SK-N-SH (cell line): Measurements from ENCODE around the gene PUSL1. TPM values are rescaled to one million over a fixed set of nuclear protein-coding genes. Genes with fewer than 3 reads are reported as not detected.

Source experiments
- CTCF ChIA-PET: fragments of 300-600, 350-600 bp; formaldehyde crosslinking; extraction: SDS; loops from one replicate; lab custom pipeline; 2021; lab: Yijun Ruan, JAX
- POLR2A ChIA-PET: fragments of 350-600 bp; sonication (Branson Sonifier 250); formaldehyde crosslinking; extraction: SDS; loops from one replicate; lab custom pipeline; 2020; ENCODE audit warnings: antibody characterized with exemption, inconsistent platforms; lab: Yijun Ruan, JAX
- DNase-seq: peaks from one replicate; pipeline ENCODE4 v3.0.0; 2012
- H2AFZ ChIP-seq: fragments of 200-600 bp; sonication (generic); 2 replicates; pipeline ENCODE4 v1.8.1; 2016; ENCODE audit warnings: antibody characterized with exemption, mild to moderate bottlenecking, low read depth
- H3F3A ChIP-seq: fragments of 200-600 bp; sonication (generic); replicated peaks from 2 replicates; pipeline ENCODE3; 2016; ENCODE audit warnings: antibody characterized with exemption, mild to moderate bottlenecking; ENCODE audit not compliant: insufficient read depth
- H3K27ac ChIP-seq, 2 experiments: fragments of 200-500 bp in 1 of 2; fragments of 200-600 bp in 1 of 2; sonication (Bioruptor generic) in 1 of 2; sonication (generic), shearing (Covaris generic) in 1 of 2; 2 replicates each; pipeline versions ENCODE4 v1.5.1 to v1.6.1; 2014 to 2016; ENCODE audit warnings: low read depth in 2 of 2, inconsistent platforms in 1 of 2, low read length in 1 of 2, mild to moderate bottlenecking in 1 of 2, mixed read lengths in 1 of 2
- H3K27me3 ChIP-seq: fragments of 200-600 bp; sonication (generic), shearing (Covaris generic); 2 replicates; pipeline ENCODE4 v1.6.1; 2016; ENCODE audit warnings: mixed run types; ENCODE audit not compliant: insufficient read depth
- H3K36me3 ChIP-seq, 2 experiments: fragments of 200-500 bp in 1 of 2; fragments of 200-600 bp in 1 of 2; sonication (Bioruptor generic) in 1 of 2; sonication (generic) in 1 of 2; replicated peaks in 1 of 2; 2 replicates each; pipeline versions ENCODE3 to v1.5.1; 2014 to 2016; ENCODE audit warnings: low read length in 1 of 2, mild to moderate bottlenecking in 1 of 2; ENCODE audit not compliant: insufficient read depth in 2 of 2, control insufficient read depth in 1 of 2
- H3K4me1 ChIP-seq, 2 experiments: fragments of 200-500 bp in 1 of 2; fragments of 200-600 bp in 1 of 2; sonication (Bioruptor generic) in 1 of 2; sonication (generic), shearing (Covaris generic) in 1 of 2; 2 replicates each; pipeline versions ENCODE4 v1.5.1 to v1.6.1; 2014 to 2016; ENCODE audit warnings: low read depth in 1 of 2, low read length in 1 of 2, mixed run types in 1 of 2; ENCODE audit not compliant: insufficient read depth in 2 of 2, control insufficient read depth in 1 of 2
- H3K4me2 ChIP-seq: fragments of 200-600 bp; sonication (generic), shearing (Covaris generic); 2 replicates; pipeline ENCODE4 v1.6.1; 2017; ENCODE audit warnings: mixed run types
- H3K4me3 ChIP-seq, 2 experiments: fragments of 200-500 bp in 1 of 2; fragments of 200-600 bp in 1 of 2; sonication (Bioruptor generic) in 1 of 2; sonication (generic), shearing (Covaris generic) in 1 of 2; 2 replicates each; pipeline versions ENCODE4 v1.5.1 to v1.8.1; 2014 to 2016; ENCODE audit warnings: low read depth in 2 of 2, inconsistent platforms in 1 of 2, low read length in 1 of 2, mild to moderate bottlenecking in 1 of 2, mixed read lengths in 1 of 2, moderate library complexity in 1 of 2
- H3K79me2 ChIP-seq: fragments of 200-600 bp; sonication (generic); 2 replicates; pipeline ENCODE4 v1.8.1; 2017; ENCODE audit warnings: mild to moderate bottlenecking; ENCODE audit not compliant: insufficient read depth
- H3K9ac ChIP-seq: fragments of 200-600 bp; sonication (generic); 2 replicates; pipeline ENCODE4 v1.6.1; 2017; ENCODE audit warnings: mixed run types
- H3K9me2 ChIP-seq: fragments of 200-600 bp; sonication (generic); 2 replicates; pipeline ENCODE4 v1.6.1; 2017; ENCODE audit warnings: mixed run types
- H3K9me3 ChIP-seq: fragments of 200-600 bp; sonication (generic); 2 replicates; pipeline ENCODE4 v1.6.1; 2017; ENCODE audit warnings: mixed run types, mild to moderate bottlenecking, moderate library complexity
- H4K20me1 ChIP-seq: fragments of 200-600 bp; sonication (generic); 2 replicates; pipeline ENCODE4 v1.6.1; 2017; ENCODE audit warnings: mild to moderate bottlenecking, mixed run types; ENCODE audit not compliant: insufficient read depth
- CHD2 ChIP-seq: fragments of 150-350 bp; IDR thresholded peaks from 2 replicates; pipeline ENCODE4 v1.6.1; 2018; ENCODE audit warnings: low read length; ENCODE audit not compliant: partially characterized antibody
- EP300 ChIP-seq, 2 experiments: IDR thresholded peaks; 2 replicates each; pipeline versions ENCODE4 v1.4.0 to v1.6.1; 2012; ENCODE audit warnings: borderline replicate concordance in 1 of 2, low read depth in 1 of 2, low read length in 1 of 2
- EZH2phosphoT487 ChIP-seq: fragments of 200-600 bp; sonication (generic); IDR thresholded peaks from 2 replicates; pipeline ENCODE4 v1.6.1; 2017; ENCODE audit warnings: low read depth, mixed run types, mild to moderate bottlenecking, antibody characterized with exemption, moderate library complexity, borderline replicate concordance
- FOSL2 ChIP-seq: IDR thresholded peaks from 2 replicates; pipeline ENCODE4 v1.4.0; 2012; ENCODE audit warnings: low read depth, mild to moderate bottlenecking, moderate library complexity, borderline replicate concordance
- GABPA ChIP-seq: IDR thresholded peaks from 2 replicates; pipeline ENCODE4 v1.4.0; 2012; ENCODE audit warnings: low read depth, mild to moderate bottlenecking
- IRF3 ChIP-seq: fragments of 150-350 bp; IDR thresholded peaks from 2 replicates; pipeline ENCODE4 v1.6.1; 2016; ENCODE audit warnings: mild to moderate bottlenecking, low read depth, low read length
- JUND ChIP-seq: IDR thresholded peaks from 2 replicates; pipeline ENCODE4 v1.4.0; 2012
- MAX ChIP-seq: IDR thresholded peaks from 2 replicates; pipeline ENCODE4 v1.4.0; 2012; ENCODE audit warnings: low read depth
- MXI1 ChIP-seq: IDR thresholded peaks from 2 replicates; pipeline ENCODE4 v1.6.1; 2012; ENCODE audit warnings: mild to moderate bottlenecking, low read depth, low read length, improper control_type of control experiment
- NFIC ChIP-seq: IDR thresholded peaks from 2 replicates; pipeline ENCODE4 v1.4.0; 2012; ENCODE audit warnings: borderline replicate concordance
- POLR2AphosphoS5 ChIP-seq: IDR thresholded peaks from 2 replicates; pipeline ENCODE4 v1.6.1; 2012; ENCODE audit warnings: low read depth, low read length
- RAD21 ChIP-seq: IDR thresholded peaks from 2 replicates; pipeline ENCODE4 v1.6.1; 2012; ENCODE audit warnings: mild to moderate bottlenecking, low read length
- RFX5 ChIP-seq: IDR thresholded peaks from 2 replicates; pipeline ENCODE4 v1.6.1; 2012; ENCODE audit warnings: mild to moderate bottlenecking, improper control_type of control experiment, low read length
- RXRA ChIP-seq: IDR thresholded peaks from 2 replicates; pipeline ENCODE4 v1.4.0; 2012; ENCODE audit warnings: low read depth, mild to moderate bottlenecking, borderline replicate concordance
- SIN3A ChIP-seq: IDR thresholded peaks from 2 replicates; pipeline ENCODE4 v1.6.1; 2012; ENCODE audit warnings: low read depth, mild to moderate bottlenecking, low read length, moderate library complexity, borderline replicate concordance
- TAF1 ChIP-seq: IDR thresholded peaks from 2 replicates; pipeline ENCODE4 v1.6.1; 2012; ENCODE audit warnings: low read depth, mild to moderate bottlenecking, low read length, moderate library complexity, borderline replicate concordance
- TEAD4 ChIP-seq: IDR thresholded peaks from 2 replicates; pipeline ENCODE4 v1.4.0; 2012; ENCODE audit warnings: mild to moderate bottlenecking, borderline replicate concordance; ENCODE audit not compliant: insufficient read depth
- USF2 ChIP-seq: fragments of 150-350 bp; IDR thresholded peaks from 2 replicates; pipeline ENCODE4 v1.6.1; 2017; ENCODE audit warnings: antibody characterized with exemption, low read length, low read depth, borderline replicate concordance
- ZBTB33 ChIP-seq: IDR thresholded peaks from 2 replicates; pipeline ENCODE4 v1.4.0; 2012; ENCODE audit warnings: low read depth, borderline replicate concordance
- WGBS: methylation state at CpG from one replicate; pipeline ENCODE4 v1.1.6; 2017; ENCODE audit warnings: low lambda C conversion rate; 5-methylcytosine and 5-hydroxymethylcytosine counted together
- polyA plus RNA-seq, 3 experiments: library from polyadenylated mRNA; depleted of rRNA; stranded (reverse); fragments of >200 nt; gene quantifications; 2 replicates each; pipeline ENCODE4 v1.2.3, GENCODE V29; 2012

Gene PUSL1
- polyA plus RNA-seq, 1 of the 3 experiments (the other 2 are of a cell fraction): 19.0 TPM

- POLR2A ChIA-PET: no interaction called here
Measured at GRCh38 chr1:1285611-1286311, 22.6 kb upstream of the PUSL1 start.

More at GRCh38 chr1:1285611-1286311, 22.6 kb upstream of the PUSL1 start:
- no peak for DNase-seq
- Histone ChIP-seq H3F3A (no peaks in the 10 kb centered on the region), H3K27me3 (no peaks in the 10 kb centered on the region), H4K20me1 (no peaks in the 10 kb centered on the region), H3K9me3 (no peaks in the 10 kb centered on the region), H3K4me2 (no peak overlapping the region), H3K4me3 (no peak overlapping the region), H3K4me1 (peaks cover 0 to 9% of the 10 kb centered on the region in 2 experiments; a peak in 1 of 4 replicates), H3K9me2 (no peaks in the 10 kb centered on the region), H3K79me2 (no peaks in the 10 kb centered on the region), H2AFZ (no peak overlapping the region)
- CTCF ChIA-PET: interaction anchor here (0.9 to 2.2 kb wide), 6 partner anchors 9 to 167 kb away, joined by 3 to 6 read pairs (median 4); no protein-coding TSS in a partner anchor
- TF ChIP-seq RXRA: no peak
- TF ChIP-seq NFIC: no peak
- no peak for TF ChIP-seq IRF3
- TF ChIP-seq ZBTB33: no peak
- TF ChIP-seq EZH2phosphoT487: no peak
- TF ChIP-seq FOSL2: no peak
- TF ChIP-seq MXI1: no peak
- TF ChIP-seq MAX: no peak
- no peak for TF ChIP-seq GABPA
- no peak for TF ChIP-seq CHD2
- no peak for TF ChIP-seq SIN3A
- no peak for TF ChIP-seq RAD21
- TF ChIP-seq USF2: no peak
- no peak for TF ChIP-seq POLR2AphosphoS5
- no peak for TF ChIP-seq TEAD4
- no peak for TF ChIP-seq EP300 (IDR thresholded peaks at IDR 0.05; ENCODE audit: borderline replicate concordance in 1 of 2, low read depth in 1 of 2, low read length in 1 of 2)
- TF ChIP-seq JUND: no peak
- TF ChIP-seq RFX5: no peak
- TF ChIP-seq TAF1: no peak
- TF ChIP-seq, all 33 proteins: peak for 0
- H3K36me3 ChIP-seq: no peaks in the 10 kb centered on the region
- WGBS: 76% methylated on average over 16 of the region's 37 CpGs
- no peak overlapping the region for H3K9ac ChIP-seq
- no peak overlapping the region for H3K27ac ChIP-seq
